ENCODE data around the gene GPC5. TPM values are rescaled to one million over a fixed set of nuclear protein-coding genes. Genes with fewer than 3 reads are reported as not detected.

Gene GPC5
- total and polyA plus RNA-seq, 4 donors, result 0.51 to 22.4 (median 2.0) TPM

- TF ChIP-seq RXRA (IDR thresholded peaks at IDR 0.05) (no peak), ATF3 (IDR thresholded peaks at IDR 0.05) (no peak), ZBTB33 (IDR thresholded peaks at IDR 0.05) (no peak), HNF4A (conservative IDR thresholded peaks at IDR 0.05) (no peak), NR2F2 (IDR thresholded peaks at IDR 0.05) (no peak)
Observed at GRCh38 chr13:92158346-92158745, 759.9 kb downstream of the GPC5 start (continued).

GRCh38 chr13:92164822-92165221 is 766.4 kb downstream of the GPC5 start:
- Histone ChIP-seq H3K4me3 (ENCODE audit: low read depth in 1 of 3, low read length in 3 of 3) (no peak overlapping the region), H3K4me1 (ENCODE audit: control insufficient read depth in 4 of 4, insufficient read depth in 4 of 4, low read length in 3 of 4) (no peaks in the 10 kb centered on the region), H3K9ac (ENCODE audit: low read depth in 1 of 2, low read length in 2 of 2) (no peak overlapping the region), H3K27me3 (ENCODE audit: control insufficient read depth in 4 of 4, insufficient read depth in 4 of 4, low read length in 3 of 4) (no peaks in the 10 kb centered on the region), H3K36me3 (ENCODE audit: control insufficient read depth in 4 of 4, insufficient read depth in 3 of 4, low read depth in 1 of 4, low read length in 3 of 4) (no peaks in the 10 kb centered on the region), H3K9me3 (ENCODE audit: control insufficient read depth in 4 of 4, low read length in 3 of 4) (no peaks in the 10 kb centered on the region), H3K27ac (ENCODE audit: low read depth in 1 of 2, low read length in 2 of 2) (no peak overlapping the region)
- DNase-seq (ENCODE audit: low spot score), result no peak
- TF ChIP-seq NR2F2 (IDR thresholded peaks at IDR 0.05), result no peak
- TF ChIP-seq RAD21 (IDR thresholded peaks at IDR 0.05), result no peak
- TF ChIP-seq HNF4A (conservative IDR thresholded peaks at IDR 0.05), result no peak
- TF ChIP-seq RXRA (IDR thresholded peaks at IDR 0.05), result no peak
- no peak for TF ChIP-seq CTCF (IDR thresholded peaks at IDR 0.05; ENCODE audit: low read depth, low read length, missing input control)
- TF ChIP-seq GABPA (IDR thresholded peaks at IDR 0.05 in 1 of 2, conservative IDR thresholded peaks at IDR 0.05 in 1 of 2), result no peak
- TF ChIP-seq TAF1 (conservative IDR thresholded peaks at IDR 0.05), result no peak
- no peak for TF ChIP-seq MAX (IDR thresholded peaks at IDR 0.05)
- no peak for TF ChIP-seq FOXA2 (IDR thresholded peaks at IDR 0.05)
- TF ChIP-seq REST (IDR thresholded peaks at IDR 0.05), result no peak
- 91% methylated on average over 5 of the region's 5 CpGs for WGBS

- Histone ChIP-seq H3K27ac (ENCODE audit: low read depth in 1 of 2, low read length in 2 of 2) (no peak overlapping the region), H3K9me3 (ENCODE audit: control insufficient read depth in 4 of 4, low read length in 3 of 4) (no peaks in the 10 kb centered on the region), H3K27me3 (ENCODE audit: control insufficient read depth in 4 of 4, insufficient read depth in 4 of 4, low read length in 3 of 4) (no peaks in the 10 kb centered on the region), H3K4me3 (ENCODE audit: low read depth in 1 of 3, low read length in 3 of 3) (no peak overlapping the region), H3K4me1 (ENCODE audit: control insufficient read depth in 4 of 4, insufficient read depth in 4 of 4, low read length in 3 of 4) (no peaks in the 10 kb centered on the region), H3K9ac (ENCODE audit: low read depth in 1 of 2, low read length in 2 of 2) (no peak overlapping the region), H3K36me3 (ENCODE audit: control insufficient read depth in 4 of 4, insufficient read depth in 3 of 4, low read depth in 1 of 4, low read length in 3 of 4) (no peaks in the 10 kb centered on the region)
- WGBS, result 83% methylated on average over 1 of the region's 1 CpG
- no peak for DNase-seq (ENCODE audit: low spot score)
- TF ChIP-seq JUND (IDR thresholded peaks at IDR 0.05), result no peak
- TF ChIP-seq REST (IDR thresholded peaks at IDR 0.05), result no peak
- TF ChIP-seq CTCF (IDR thresholded peaks at IDR 0.05; ENCODE audit: low read depth, low read length, missing input control), result no peak
- no peak for TF ChIP-seq MAX (IDR thresholded peaks at IDR 0.05)
- TF ChIP-seq EGR1 (IDR thresholded peaks at IDR 0.05; ENCODE audit: low read depth in 2 of 2), result no peak
- TF ChIP-seq NR2F2 (IDR thresholded peaks at IDR 0.05), result no peak
- no peak for TF ChIP-seq RXRA (IDR thresholded peaks at IDR 0.05)
- no peak for TF ChIP-seq FOXA2 (IDR thresholded peaks at IDR 0.05)
- no peak for TF ChIP-seq ATF3 (IDR thresholded peaks at IDR 0.05)
Observed at GRCh38 chr13:92172191-92172590, 773.8 kb downstream of the GPC5 start.
